B cell (primary cell): ENCODE data around the gene IFI27L2. TPM values are rescaled to one million over a fixed set of nuclear protein-coding genes. Genes with fewer than 3 reads are reported as not detected.

Experiments used
- ATAC-seq: fragments of 200-7000 bp; cut with Tn5 transposase; one replicate; pipeline ENCODE4 v1.10.0; 2021; ENCODE audit warnings: low read depth, mild to moderate bottlenecking, moderate number of reproducible peaks, moderate library complexity
- CTCF ChIA-PET: fragments of 350-600 bp; sonication (Branson Sonifier 250); formaldehyde crosslinking; loops from one replicate; lab custom pipeline; 2021; ENCODE audit warnings: antibody characterized with exemption, inconsistent platforms; lab: Charles Lee
- POLR2A ChIA-PET: fragments of 350-600 bp; sonication (Branson Sonifier 250); formaldehyde crosslinking; loops from one replicate; lab custom pipeline; 2021; ENCODE audit warnings: antibody characterized with exemption; lab: Charles Lee
- DNase-seq: peaks from one replicate; pipeline ENCODE4 v3.0.0; 2013
- H2AFZ ChIP-seq: 2 replicates; pipeline ENCODE4 v1.6.1; 2012; ENCODE audit warnings: mild to moderate bottlenecking, low read depth, low read length; ENCODE audit not compliant: insufficient read depth, poor library complexity, severe bottlenecking
- H3K27ac ChIP-seq, 2 donors: 1 replicate in 1 of 2; 2 replicates in 1 of 2; pipeline ENCODE4 v1.5.1; 2012 to 2013; ENCODE audit warnings: low read length in 2 of 2, mild to moderate bottlenecking in 2 of 2, moderate library complexity in 1 of 2
- H3K27me3 ChIP-seq, 4 experiments: fragments of 200-600 bp in 1 of 4; sonication (generic) in 1 of 4; replicated peaks in 1 of 4; 1 replicate in 2 of 4; 2 replicates in 2 of 4; pipeline versions ENCODE4 v1.6.1 to v1.7.0; 2013 to 2016; ENCODE audit warnings: low read length in 3 of 4, mild to moderate bottlenecking in 2 of 4, mixed read lengths in 1 of 4, moderate library complexity in 1 of 4; ENCODE audit not compliant: insufficient read depth in 4 of 4, control insufficient read depth in 3 of 4; ENCODE audit errors: control extremely low read depth in 1 of 4
- H3K36me3 ChIP-seq, 2 experiments: replicated peaks in 1 of 2; 1 replicate in 1 of 2; 2 replicates in 1 of 2; pipeline versions ENCODE4 v1.6.1 to v1.7.1; 2013; ENCODE audit warnings: low read length in 1 of 2; ENCODE audit not compliant: insufficient read depth in 2 of 2, control insufficient read depth in 1 of 2; ENCODE audit errors: control extremely low read depth in 1 of 2, extremely low read depth in 1 of 2
- H3K4me1 ChIP-seq, 2 donors: fragments of 200-600 bp in 1 of 2; sonication (generic) in 1 of 2; 1 replicate in 1 of 2; 2 replicates in 1 of 2; pipeline versions ENCODE4 v1.5.1 to v1.6.1; 2013 to 2017; ENCODE audit warnings: low read length in 2 of 2; ENCODE audit not compliant: control insufficient read depth in 2 of 2, insufficient read depth in 2 of 2
- H3K4me2 ChIP-seq: replicated peaks from 2 replicates; pipeline ENCODE3; 2012; ENCODE audit warnings: mild to moderate bottlenecking, low read depth, low read length; ENCODE audit not compliant: poor library complexity, severe bottlenecking
- H3K4me3 ChIP-seq, 5 experiments: fragments of 200-600 bp in 1 of 5; sonication (generic) in 1 of 5; 1 replicate in 3 of 5; 2 replicates in 2 of 5; pipeline versions ENCODE4 v1.5.1 to v1.7.0; 2011 to 2016; ENCODE audit warnings: low read length in 4 of 5, mild to moderate bottlenecking in 4 of 5, low read depth in 2 of 5, control low read depth in 1 of 5, moderate library complexity in 1 of 5; ENCODE audit not compliant: insufficient read depth in 1 of 5; ENCODE audit errors: control extremely low read depth in 1 of 5, extremely low read depth in 1 of 5
- H3K79me2 ChIP-seq: fragments of 200-600 bp; sonication (generic); one replicate; pipeline ENCODE4 v1.6.0; 2016; ENCODE audit warnings: low read length; ENCODE audit not compliant: control insufficient read depth, insufficient read depth
- H3K9ac ChIP-seq: fragments of 200-600 bp; sonication (generic); 2 replicates; pipeline ENCODE4 v1.6.1; 2017; ENCODE audit warnings: mild to moderate bottlenecking, low read length, moderate library complexity
- H3K9me3 ChIP-seq, 3 donors: one replicate each; pipeline versions ENCODE4 v1.6.1 to v1.7.1; 2013; ENCODE audit warnings: low read length in 2 of 3; ENCODE audit not compliant: control insufficient read depth in 2 of 3, insufficient read depth in 1 of 3; ENCODE audit errors: control extremely low read depth in 1 of 3
- H4K20me1 ChIP-seq: 2 replicates; pipeline ENCODE4 v1.6.0; 2012; ENCODE audit warnings: mild to moderate bottlenecking, low read length; ENCODE audit not compliant: insufficient read depth, control insufficient read depth, poor library complexity, severe bottlenecking
- H3K27ac Mint-ChIP-seq: one replicate; pipeline ENCODE4 v1.8.0; 2021; ENCODE audit warnings: mixed read lengths
- H3K27me3 Mint-ChIP-seq: one replicate; pipeline ENCODE4 v1.8.0; 2021; ENCODE audit warnings: mixed read lengths
- H3K4me1 Mint-ChIP-seq: one replicate; pipeline ENCODE4 v1.8.0; 2021; ENCODE audit warnings: mixed read lengths
- H3K4me3 Mint-ChIP-seq: one replicate; pipeline ENCODE4 v1.8.0; 2021; ENCODE audit warnings: mixed read lengths
- H3K9me3 Mint-ChIP-seq: one replicate; pipeline ENCODE4 v1.8.0; 2022; ENCODE audit warnings: mixed read lengths; ENCODE audit not compliant: insufficient read depth
- EZH2 ChIP-seq: IDR thresholded peaks from 2 replicates; pipeline ENCODE4 v1.6.1; 2012; ENCODE audit warnings: borderline replicate concordance, low read depth, mild to moderate bottlenecking, moderate library complexity, low read length; ENCODE audit not compliant: insufficient read depth, poor library complexity, severe bottlenecking
- WGBS: methylation state at CpG from one replicate; pipeline ENCODE4 v1.1.5; 2013; ENCODE audit warnings: missing lambda C conversion rate; ENCODE audit not compliant: insufficient coverage; 5-methylcytosine and 5-hydroxymethylcytosine counted together
- intact Hi-C: fragments of 100-400 bp; cut with micrococcal nuclease; formaldehyde crosslinking; loops from one replicate; pipeline ENCODE4 v1.10.0; 2022
- polyA plus RNA-seq: library from polyadenylated mRNA; depleted of rRNA; stranded (reverse); fragments of >200 nt; gene quantifications from 2 replicates; pipeline ENCODE4 v1.2.3, GENCODE V29; 2012
- total RNA-seq, 2 donors: library from RNA; stranded (reverse); fragments of 120-200 nt in 1 of 2; gene quantifications; 1 replicate in 1 of 2; 2 replicates in 1 of 2; pipeline versions ENCODE4 v1.2.3 to v1.2.4, GENCODE V29; 2013 to 2022
- TF ChIP-seq, protein P1 (sequence below): fragments of 200-600 bp; IDR thresholded peaks from one replicate; pipeline ENCODE4 v1.8.0; 2022; ENCODE audit warnings: antibody characterized with exemption, mild to moderate bottlenecking

IFI27L2 gene
- total and polyA plus RNA-seq, 2 donors (not counting 1 experiment from before 2014, with no cell fraction given): 30.2 to 57.4 TPM

DNA sequence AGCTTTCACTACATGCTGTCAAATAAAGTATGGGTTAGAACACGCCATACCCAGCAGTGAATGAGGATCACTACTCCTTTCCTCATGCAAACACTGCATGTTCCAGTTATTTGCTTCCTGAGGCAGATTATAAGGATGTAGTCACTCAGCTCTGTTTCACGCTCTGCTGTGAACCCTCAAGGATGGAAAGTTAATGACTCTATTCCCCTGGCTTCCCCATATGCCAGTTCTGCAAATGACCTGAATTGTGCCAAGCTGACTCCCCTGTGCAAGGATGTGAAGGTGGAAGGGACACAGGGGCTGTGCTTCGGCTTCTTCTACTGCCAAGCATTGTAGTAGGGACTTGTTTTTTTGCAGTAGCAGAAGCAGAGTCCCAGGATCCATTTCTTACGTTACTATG is 41.5 kb downstream of the IFI27L2 start:
- Histone ChIP-seq H3K4me1 (no peaks in the 10 kb centered on the region), H3K4me3 (no peak overlapping the region), H3K36me3 (no peaks in the 10 kb centered on the region), H2AFZ (no peak overlapping the region), H3K27me3 (no peaks in the 10 kb centered on the region), H3K9me3 (no peaks in the 10 kb centered on the region), H3K79me2 (no peaks in the 10 kb centered on the region), H3K27ac (no peak overlapping the region), H3K4me2 (no peak overlapping the region), H3K9ac (no peak overlapping the region), H4K20me1 (no peaks in the 10 kb centered on the region)
- ChIA-PET CTCF (interaction anchor here (1.3 kb wide), 1 partner anchor 44 kb away, joined by 4 read pairs; no protein-coding TSS in a partner anchor), POLR2A (no interaction called here)
- Mint-ChIP-seq H3K27ac (no peak overlapping the region), H3K4me3 (no peak overlapping the region), H3K27me3 (no peaks in the 10 kb centered on the region), H3K4me1 (no peaks in the 10 kb centered on the region), H3K9me3 (no peaks in the 10 kb centered on the region)
- no peak for TF ChIP-seq EZH2
- TF ChIP-seq, protein P1, sequence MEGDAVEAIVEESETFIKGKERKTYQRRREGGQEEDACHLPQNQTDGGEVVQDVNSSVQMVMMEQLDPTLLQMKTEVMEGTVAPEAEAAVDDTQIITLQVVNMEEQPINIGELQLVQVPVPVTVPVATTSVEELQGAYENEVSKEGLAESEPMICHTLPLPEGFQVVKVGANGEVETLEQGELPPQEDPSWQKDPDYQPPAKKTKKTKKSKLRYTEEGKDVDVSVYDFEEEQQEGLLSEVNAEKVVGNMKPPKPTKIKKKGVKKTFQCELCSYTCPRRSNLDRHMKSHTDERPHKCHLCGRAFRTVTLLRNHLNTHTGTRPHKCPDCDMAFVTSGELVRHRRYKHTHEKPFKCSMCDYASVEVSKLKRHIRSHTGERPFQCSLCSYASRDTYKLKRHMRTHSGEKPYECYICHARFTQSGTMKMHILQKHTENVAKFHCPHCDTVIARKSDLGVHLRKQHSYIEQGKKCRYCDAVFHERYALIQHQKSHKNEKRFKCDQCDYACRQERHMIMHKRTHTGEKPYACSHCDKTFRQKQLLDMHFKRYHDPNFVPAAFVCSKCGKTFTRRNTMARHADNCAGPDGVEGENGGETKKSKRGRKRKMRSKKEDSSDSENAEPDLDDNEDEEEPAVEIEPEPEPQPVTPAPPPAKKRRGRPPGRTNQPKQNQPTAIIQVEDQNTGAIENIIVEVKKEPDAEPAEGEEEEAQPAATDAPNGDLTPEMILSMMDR: no peak
- intact Hi-C loops: no loop called here
- DNase-seq: no peak
- no peak for ATAC-seq
- 79% methylated on average over 3 of the region's 4 CpGs for WGBS

DNA sequence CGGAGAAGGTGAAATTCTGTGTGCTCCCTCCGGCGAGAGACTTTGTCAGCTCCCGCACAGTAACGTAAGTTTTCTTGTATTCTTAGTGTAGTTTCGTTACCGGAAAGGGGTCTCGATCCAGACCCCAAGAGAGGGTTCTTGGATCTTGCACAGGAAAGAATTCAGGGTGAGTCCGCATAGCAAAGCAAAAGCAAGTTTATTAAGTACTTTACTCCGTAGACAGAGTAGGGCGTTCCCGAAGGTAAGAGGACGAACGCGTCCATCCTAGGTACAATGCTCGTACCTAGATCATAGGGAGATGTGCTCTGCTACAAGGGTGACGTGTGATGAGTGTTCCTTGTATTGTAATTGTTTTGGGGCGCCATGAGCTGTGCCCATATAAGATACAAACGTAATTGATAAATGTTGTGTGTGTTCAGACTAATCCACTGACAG is 48.0 kb downstream of the IFI27L2 start:
- intact Hi-C loops: loop anchor here (1.0 to 2.0 kb wide), 6 partner anchors 48 to 142 kb away; partner anchors contain the start of genes IFI27L2, OTUB2 and PPP4R4
- H4K20me1 ChIP-seq: peaks cover 36% of the 10 kb centered on the region
- H3K4me3 ChIP-seq: peak overlapping the region; percentile 91 to 99 (median 97)
- H3K4me1 Mint-ChIP-seq: peaks cover 41% of the 10 kb centered on the region
- no peak for TF ChIP-seq EZH2
- DNase-seq (no peak), ATAC-seq (no peak)
- ChIA-PET POLR2A (no interaction called here), CTCF (interaction anchor here (0.7 to 2.0 kb wide), 8 partner anchors 45 to 647 kb away, joined by 3 to 9 read pairs (median 3); partner anchors contain the start of gene OTUB2)
- H2AFZ ChIP-seq: peak overlapping the region; percentile 93
- H3K27me3 Mint-ChIP-seq: no peaks in the 10 kb centered on the region
- peaks cover 5 to 27% of the 10 kb centered on the region in 2 experiments for H3K36me3 ChIP-seq
- H3K9ac ChIP-seq: peak overlapping the region; percentile 93
- peaks cover 59% of the 10 kb centered on the region for H3K79me2 ChIP-seq
- peaks cover 0 to 1% (median 0%) of the 10 kb centered on the region in 3 donors for H3K9me3 ChIP-seq
- WGBS: under 1% methylated on average over 16 of the region's 19 CpGs
- no peaks in the 10 kb centered on the region for H3K27me3 ChIP-seq
- peak overlapping the region; percentile 97 for H3K4me3 Mint-ChIP-seq
- H3K9me3 Mint-ChIP-seq: no peaks in the 10 kb centered on the region
- peak overlapping the region; percentile 83 to 93 for H3K27ac ChIP-seq
- H3K4me1 ChIP-seq: peaks cover 36 to 43% of the 10 kb centered on the region in 2 donors
- H3K27ac Mint-ChIP-seq: peak overlapping the region; percentile 97
- H3K4me2 ChIP-seq: peak overlapping the region; percentile 83
